Peyer's patch (tissue), 4 donors: ENCODE results near the gene SLC41A3.

Source experiments
- CTCF ChIP-seq, 6 experiments: fragments of 450-650 bp in 4 of 6; fragments of 200-600 bp in 2 of 6; sonication (generic) in 1 of 6; IDR thresholded peaks; one replicate each; pipeline ENCODE4 v1.5.1; 2017 to 2019; ENCODE audit warnings: antibody characterized with exemption in 6 of 6, mild to moderate bottlenecking in 3 of 6, moderate library complexity in 1 of 6
- POLR2A ChIP-seq, 2 donors: fragments of 450-650 bp; IDR thresholded peaks; one replicate each; pipeline ENCODE4 v1.5.1; 2017; ENCODE audit warnings: antibody characterized with exemption in 2 of 2, mild to moderate bottlenecking in 2 of 2, moderate library complexity in 2 of 2

GRCh38 chr3:126018545-126018944 is 65.4 kb downstream of the SLC41A3 start:
- TF ChIP-seq POLR2A (IDR thresholded peaks at IDR 0.05) (no peak), CTCF (IDR thresholded peaks at IDR 0.05) (no peak)
